HK-2 (cell line): ENCODE measurements around the gene TBL1X.

Experiments
- DNase-seq: peaks from one replicate; pipeline ENCODE4 v3.0.0-alpha.2; 2018; ENCODE audit not compliant: unreplicated experiment

Gene TBL1X

GRCh38 chrX:9587642-9588041, 122.8 kb downstream of the TBL1X start:
- no peak for DNase-seq

- no peak for DNase-seq
Observed at GRCh38 chrX:9591496-9591895, 126.6 kb downstream of the TBL1X start.

GRCh38 chrX:9593756-9594155, 128.9 kb downstream of the TBL1X start:
- no peak for DNase-seq

GRCh38 chrX:9595174-9595573, 130.3 kb downstream of the TBL1X start:
- no peak for DNase-seq

GRCh38 chrX:9596837-9597236, 132.0 kb downstream of the TBL1X start:
- no peak for DNase-seq

- DNase-seq: no peak
Observed at GRCh38 chrX:9597361-9598035, 132.6 kb downstream of the TBL1X start.

GRCh38 chrX:9598344-9598743, 133.5 kb downstream of the TBL1X start:
- DNase-seq: no peak

GRCh38 chrX:9604111-9604907, 139.5 kb downstream of the TBL1X start:
- peak; percentile 87 for DNase-seq

- DNase-seq: no peak
Observed at GRCh38 chrX:9604908-9605306, 140.0 kb downstream of the TBL1X start.

GRCh38 chrX:9605484-9605883, 140.6 kb downstream of the TBL1X start:
- no peak for DNase-seq

- DNase-seq: no peak
Observed at GRCh38 chrX:9606971-9607370, 142.1 kb downstream of the TBL1X start.

GRCh38 chrX:9609499-9609898, 144.6 kb downstream of the TBL1X start:
- DNase-seq: no peak

GRCh38 chrX:9609987-9610386, 145.1 kb downstream of the TBL1X start:
- no peak for DNase-seq

- DNase-seq: no peak
Observed at GRCh38 chrX:9610771-9611392, 146.0 kb downstream of the TBL1X start.

GRCh38 chrX:9611436-9612145, 146.7 kb downstream of the TBL1X start:
- no peak for DNase-seq

GRCh38 chrX:9612146-9612505, 147.3 kb downstream of the TBL1X start:
- no peak for DNase-seq

GRCh38 chrX:9614016-9614415, 149.2 kb downstream of the TBL1X start:
- peak; percentile 14 for DNase-seq

- no peak for DNase-seq
Observed at GRCh38 chrX:9619133-9619532, 154.3 kb downstream of the TBL1X start.

- DNase-seq: no peak
Observed at GRCh38 chrX:9619581-9619980, 154.7 kb downstream of the TBL1X start.

- no peak for DNase-seq
Observed at GRCh38 chrX:9622128-9622527, 157.3 kb downstream of the TBL1X start.

- no peak for DNase-seq
Observed at GRCh38 chrX:9626379-9626778, 161.5 kb downstream of the TBL1X start.

- no peak for DNase-seq
Observed at GRCh38 chrX:9627922-9628321, 163.1 kb downstream of the TBL1X start.
